GM19099 (cell line): ENCODE measurements around the gene SHANK2.

Experiments used
- POLR2A ChIP-seq: IDR thresholded peaks from 3 replicates; pipeline ENCODE4 v1.6.1; 2011; ENCODE audit warnings: low read depth; ENCODE audit not compliant: insufficient read length; ENCODE audit errors: extremely low read depth

Gene SHANK2

DNA sequence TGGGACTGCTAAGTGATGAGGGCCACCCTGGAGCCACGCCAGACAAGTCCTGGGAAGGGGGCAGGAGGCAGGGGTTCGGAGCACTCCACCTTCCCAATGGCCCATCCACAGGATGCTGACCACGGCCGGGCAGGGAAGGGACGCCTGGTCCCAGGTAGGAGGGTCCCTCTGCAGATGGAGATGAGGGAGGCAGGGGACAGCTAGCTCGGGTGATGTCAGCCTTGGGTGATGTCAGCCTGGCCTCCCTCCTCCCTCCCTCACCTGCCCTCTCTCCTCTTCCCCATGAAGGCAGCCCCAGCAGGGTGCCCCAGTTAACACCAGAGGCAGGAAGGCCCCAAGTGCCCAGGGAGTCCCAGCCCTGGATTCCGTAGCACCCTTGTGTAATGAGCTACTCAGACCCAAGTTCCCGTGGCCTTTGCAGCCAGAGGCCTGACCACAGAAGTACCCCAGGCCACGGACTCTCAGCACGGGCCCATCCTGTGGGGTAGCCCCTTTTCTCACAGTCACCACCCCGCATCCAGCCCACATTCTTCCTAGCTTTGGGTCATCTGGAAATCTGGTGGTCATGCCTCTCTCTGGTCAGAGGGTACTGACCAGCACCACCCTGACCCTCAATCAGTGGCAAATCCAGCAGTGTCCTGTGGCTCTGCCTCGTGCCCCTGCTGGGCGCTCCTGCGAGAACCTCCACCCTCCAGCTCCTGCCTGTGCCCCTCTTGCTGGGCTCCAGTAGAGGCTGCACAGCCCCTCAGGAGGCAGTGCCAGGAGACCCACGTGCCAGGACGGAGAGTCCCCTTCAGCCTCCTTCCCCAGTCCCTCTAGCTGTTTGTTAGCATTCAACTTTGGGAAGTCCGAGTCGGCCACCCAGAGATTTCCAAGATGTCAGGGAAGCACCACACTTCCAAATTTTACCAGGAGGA lies 47.4 kb downstream of the SHANK2 start:
- no peak for TF ChIP-seq POLR2A

- TF ChIP-seq POLR2A: no peak
Measured at GRCh38 chr11:71204294-71204693, 48.1 kb downstream of the SHANK2 start.

DNA sequence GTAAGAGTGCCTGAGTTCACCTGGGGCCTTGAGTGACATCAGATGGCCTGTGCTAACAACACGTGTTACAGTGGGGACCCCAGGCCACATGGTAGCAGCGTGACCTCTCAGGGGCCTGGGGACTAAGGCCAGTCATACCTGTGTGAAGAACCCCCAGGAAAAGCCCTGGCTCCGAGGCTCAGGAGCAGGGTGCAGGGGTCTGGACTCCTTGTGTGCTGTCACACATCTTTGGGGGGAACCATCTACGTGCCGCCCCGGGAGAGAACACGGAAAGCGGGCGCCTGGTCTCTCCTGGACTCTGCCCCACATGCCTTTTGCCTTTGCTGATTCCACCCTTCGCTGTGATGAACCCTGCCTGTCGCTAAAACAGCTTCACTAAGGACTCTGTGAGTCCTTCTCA lies 48.7 kb downstream of the SHANK2 start:
- no peak for TF ChIP-seq POLR2A

DNA sequence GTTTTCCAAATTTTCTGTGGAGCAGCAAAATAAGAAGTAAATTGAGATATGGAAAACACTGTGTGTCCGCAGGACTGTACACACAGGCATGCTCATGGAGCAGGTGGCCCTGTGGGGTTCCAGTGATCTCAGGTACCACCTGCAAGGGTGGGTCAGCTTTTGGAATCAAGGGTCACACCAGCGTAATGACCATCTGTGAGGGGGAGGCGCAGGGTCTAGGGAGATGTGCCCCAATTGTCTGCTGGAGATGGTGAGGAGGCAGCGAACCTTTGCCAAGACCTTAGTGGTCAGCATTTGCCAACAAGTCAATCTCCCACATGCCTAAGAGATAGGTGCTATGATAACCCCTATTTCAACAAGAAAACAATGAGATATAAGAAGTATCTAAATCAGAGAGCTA lies 49.4 kb downstream of the SHANK2 start:
- no peak for TF ChIP-seq POLR2A

GRCh38 chr11:71202598-71202944 lies 49.8 kb downstream of the SHANK2 start:
- TF ChIP-seq POLR2A: no peak
